GM21515 (cell line): Measurements from ENCODE around the gene PDK1.

Experiments
- ATAC-seq: cut with Tn5 transposase; IDR thresholded peaks from one replicate; pipeline ENCODE4 v1.9.1; 2021; ENCODE audit not compliant: unreplicated experiment

Gene PDK1

GRCh38 chr2:172639823-172640222, 83.9 kb downstream of the PDK1 start:
- ATAC-seq, result no peak

GRCh38 chr2:172640389-172640788, 84.5 kb downstream of the PDK1 start:
- no peak for ATAC-seq

- ATAC-seq, result no peak
These were observed 86.6 kb downstream of the PDK1 start for GRCh38 chr2:172642301-172643020.

GRCh38 chr2:172643142-172643541, 87.3 kb downstream of the PDK1 start:
- no peak for ATAC-seq

GRCh38 chr2:172647439-172647838, 91.5 kb downstream of the PDK1 start:
- ATAC-seq, result no peak

GRCh38 chr2:172655091-172655837, 99.4 kb downstream of the PDK1 start:
- no peak for ATAC-seq

GRCh38 chr2:172655838-172656573, 100.1 kb downstream of the PDK1 start:
- ATAC-seq, result no peak
